ENCODE data around the gene PDE10A.

Gene PDE10A

GRCh38 chr6:165678429-165678828 lies 15.4 kb upstream of the PDE10A start:
- no peak for DNase-seq (ENCODE audit: low read depth)

- no peak for DNase-seq (ENCODE audit: low read depth)
Measured at GRCh38 chr6:165677091-165677490, 14.1 kb upstream of the PDE10A start.

DNA sequence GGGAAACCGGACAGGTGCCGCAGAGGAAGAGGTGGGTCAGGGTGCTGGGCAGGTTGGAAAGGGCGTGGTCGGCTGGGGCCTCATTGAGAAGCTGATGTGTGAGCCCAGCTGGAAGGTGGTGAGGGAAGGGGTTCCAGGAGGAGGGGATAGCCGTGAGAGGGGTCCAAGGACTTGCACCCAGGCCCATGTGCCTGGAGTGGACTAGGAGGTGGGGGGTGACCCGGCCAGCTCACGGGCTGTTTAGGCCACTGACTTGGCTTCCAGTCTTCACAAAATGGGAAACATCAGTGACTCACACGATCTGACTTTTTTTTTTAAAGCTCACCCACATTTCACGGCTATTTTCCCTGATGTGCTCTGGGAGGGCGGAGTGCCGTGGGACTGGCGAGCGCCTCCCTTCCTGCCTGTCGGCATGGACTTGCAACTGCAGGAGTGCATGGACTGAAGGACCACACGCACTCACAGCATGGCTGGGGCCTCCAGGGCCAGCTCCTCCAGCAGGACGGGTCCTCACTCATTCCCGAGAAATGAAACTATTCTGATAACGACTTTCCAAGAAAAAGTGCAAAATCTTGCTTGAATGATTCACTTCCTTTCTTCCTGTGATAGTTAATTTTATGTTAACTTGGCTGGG lies 13.5 kb upstream of the PDE10A start:
- no peak for DNase-seq (ENCODE audit: low read depth)

GRCh38 chr6:165675120-165675519 lies 12.1 kb upstream of the PDE10A start:
- DNase-seq (ENCODE audit: low read depth), result no peak

GRCh38 chr6:165674155-165675029 lies 11.4 kb upstream of the PDE10A start:
- DNase-seq (ENCODE audit: low read depth), result no peak

DNA sequence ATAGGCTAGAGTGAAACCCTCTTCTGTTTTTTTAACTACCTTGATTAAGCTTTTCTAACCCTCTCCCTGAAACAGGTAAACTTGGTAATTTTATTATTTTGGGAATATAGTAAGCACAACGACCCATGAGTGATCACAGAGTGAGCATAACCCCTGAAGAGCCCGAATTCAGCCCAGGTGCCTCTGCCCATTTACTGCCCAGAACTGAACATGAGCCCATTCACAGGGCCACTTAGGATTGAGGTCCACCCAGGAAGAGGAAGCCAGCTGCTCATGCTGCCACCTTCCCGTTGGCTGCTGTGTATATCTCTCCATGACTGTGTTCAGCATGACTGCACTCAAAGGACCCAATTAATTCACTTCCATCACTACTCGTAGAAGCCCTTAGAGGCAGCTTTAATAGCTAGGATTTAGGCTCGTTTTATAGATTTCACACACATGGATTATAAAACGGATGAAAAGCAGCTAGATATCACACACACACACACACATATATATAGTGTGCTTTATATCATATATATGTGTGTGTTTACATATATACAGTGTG lies 8.3 kb upstream of the PDE10A start:
- no peak for DNase-seq (ENCODE audit: low read depth)

DNA sequence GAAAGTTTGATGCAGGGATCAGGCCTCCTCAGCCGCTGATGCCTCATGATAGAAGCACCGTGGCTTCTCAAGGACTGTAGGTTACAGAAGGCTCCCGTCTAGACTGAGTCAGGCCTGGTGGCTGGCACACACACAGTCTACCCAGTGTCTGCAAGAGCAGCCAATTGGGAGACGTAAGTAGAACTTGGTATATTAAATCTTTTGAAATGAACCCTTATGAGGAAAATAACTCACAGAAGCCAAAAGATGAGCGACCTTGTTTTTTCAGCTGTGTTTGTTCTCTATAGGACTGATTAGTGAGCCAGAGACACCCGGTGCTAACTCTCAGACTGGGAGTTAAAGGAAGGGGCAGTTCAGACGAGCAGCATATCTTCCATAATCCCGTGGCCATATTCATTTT lies 5.9 kb upstream of the PDE10A start:
- DNase-seq (ENCODE audit: low read depth), result no peak

- no peak for DNase-seq (ENCODE audit: low read depth)
Measured at GRCh38 chr6:165665384-165665672, 2.3 kb upstream of the PDE10A start.

DNA sequence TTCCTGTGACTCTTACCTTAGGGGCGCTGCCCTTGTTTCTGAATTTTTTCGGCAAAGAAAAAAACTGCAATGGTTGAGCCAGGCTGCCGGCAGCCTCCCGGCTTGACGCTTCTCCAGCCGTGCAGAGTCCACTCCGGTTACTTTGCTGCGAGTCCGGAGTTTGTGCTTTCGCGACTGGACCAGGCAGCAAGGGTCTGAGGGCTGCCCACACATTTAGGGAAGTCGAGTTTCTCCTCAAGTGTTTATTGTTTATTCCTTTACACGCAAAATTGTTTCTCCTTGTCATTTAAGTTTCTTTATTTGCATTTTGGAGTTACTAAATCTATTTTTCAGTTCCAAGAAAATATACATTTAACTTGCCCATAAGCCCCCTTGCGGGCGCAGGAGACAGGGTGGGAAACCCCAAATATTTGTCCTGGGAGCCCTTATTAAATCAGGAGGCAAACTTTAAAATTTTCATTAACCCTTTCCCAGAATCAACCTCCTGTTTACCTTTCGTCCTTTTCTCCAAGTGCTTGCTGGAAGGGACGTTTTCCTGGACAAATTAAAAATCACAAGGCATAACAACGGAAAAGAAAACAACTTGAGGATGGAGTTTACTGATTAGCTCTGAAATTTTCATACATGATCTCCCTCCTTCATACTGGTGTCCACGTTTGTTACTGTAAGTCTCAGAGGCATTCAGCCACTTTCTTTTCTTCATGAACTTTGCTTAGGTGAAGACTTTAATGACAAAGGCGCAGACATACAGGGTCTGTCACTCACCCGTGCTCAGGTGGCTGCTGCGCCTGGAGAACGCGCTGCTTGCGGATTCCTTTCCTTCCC lies 1.7 kb upstream of the PDE10A start:
- no peak for DNase-seq (ENCODE audit: low read depth)

- no peak for DNase-seq (ENCODE audit: low read depth)
Measured at GRCh38 chr6:165663736-165664558, 906 bp upstream of the PDE10A start.

DNA sequence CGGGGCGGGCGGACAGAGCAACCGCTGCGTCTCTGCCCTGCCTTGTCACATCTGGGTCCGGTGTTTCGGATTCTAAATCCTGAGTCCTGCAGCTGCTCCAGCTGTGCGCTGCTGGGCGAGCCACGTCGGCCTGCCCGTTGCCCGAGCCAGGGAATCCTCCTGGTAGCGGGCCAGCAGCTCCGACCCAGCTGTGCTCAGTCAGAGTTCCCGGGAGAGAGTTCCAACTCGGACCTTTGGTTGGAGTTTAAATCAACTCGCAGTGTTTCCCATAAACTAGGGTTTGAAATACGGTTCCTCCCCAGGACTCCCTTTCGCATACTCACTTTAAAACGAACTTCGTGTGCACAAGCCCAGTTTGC lies 315 bp upstream of the PDE10A start:
- no peak for DNase-seq (ENCODE audit: low read depth)

GRCh38 chr6:165662041-165662748 lies 846 bp downstream of the PDE10A start:
- DNase-seq (ENCODE audit: low read depth), result no peak

DNA sequence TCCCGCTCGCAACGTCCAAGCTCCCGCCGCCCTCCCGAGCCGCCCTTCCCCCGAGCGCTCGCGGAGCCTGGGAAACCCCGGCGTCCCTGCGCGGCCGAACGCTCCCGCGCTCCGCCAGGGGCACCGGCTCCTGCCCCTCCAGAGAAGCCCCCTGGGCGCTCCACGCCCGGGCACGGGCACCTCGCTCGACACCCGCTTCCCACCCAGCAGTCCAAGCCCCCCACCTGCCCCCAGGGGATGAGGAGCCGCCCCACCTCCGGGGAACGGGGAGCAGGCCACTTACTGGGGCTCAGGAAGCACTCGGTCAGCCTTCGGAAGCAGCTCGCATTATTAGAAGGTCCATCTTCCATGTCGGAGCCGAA lies 1.4 kb downstream of the PDE10A start:
- no peak for DNase-seq (ENCODE audit: low read depth)

GRCh38 chr6:165660857-165661663 lies 2.0 kb downstream of the PDE10A start:
- no peak for DNase-seq (ENCODE audit: low read depth)

DNA sequence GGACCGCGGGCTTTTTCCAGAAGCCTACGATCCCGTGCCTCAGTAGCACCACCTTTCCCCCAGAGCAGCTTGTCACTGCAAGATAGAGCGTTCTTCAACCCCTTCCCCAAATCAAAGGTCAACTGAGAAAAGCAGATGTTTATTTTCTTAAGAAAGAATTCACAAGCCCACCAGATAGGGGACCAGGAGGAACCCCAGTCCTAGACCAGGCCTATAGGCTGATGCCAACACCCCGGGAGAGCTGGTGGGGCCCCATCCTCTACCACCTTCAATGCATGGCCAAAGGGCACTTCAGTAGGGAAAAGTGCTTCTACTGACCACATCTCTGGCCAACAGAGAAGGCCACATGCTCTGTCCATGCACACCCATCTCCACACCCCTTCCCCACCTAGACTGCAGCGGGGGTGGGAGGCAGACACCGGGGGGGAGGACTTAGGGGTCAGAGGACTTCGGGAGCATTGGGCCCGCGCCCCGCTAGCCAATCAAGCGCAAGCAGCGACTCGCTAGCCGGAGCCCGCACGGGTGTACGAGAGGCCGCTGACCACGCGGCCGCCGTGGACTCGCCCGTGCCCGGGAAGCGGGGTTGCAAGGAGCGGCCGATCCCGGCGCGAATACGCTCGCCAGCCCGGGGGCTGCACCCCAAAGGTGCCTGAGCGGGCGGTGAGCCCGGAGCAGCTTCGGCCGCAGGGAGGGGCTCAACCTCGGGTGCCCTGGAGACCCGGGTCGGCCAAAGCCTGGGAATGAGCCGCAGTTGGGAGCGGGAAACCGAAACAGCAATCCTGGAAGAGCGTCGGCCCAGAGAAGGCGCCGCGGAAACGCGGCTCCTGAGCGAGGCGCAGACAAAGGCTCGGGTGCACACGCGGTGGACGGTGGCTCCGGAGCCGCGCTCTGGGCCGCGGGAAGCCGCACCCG lies 2.8 kb downstream of the PDE10A start:
- no peak for DNase-seq (ENCODE audit: low read depth)

DNA sequence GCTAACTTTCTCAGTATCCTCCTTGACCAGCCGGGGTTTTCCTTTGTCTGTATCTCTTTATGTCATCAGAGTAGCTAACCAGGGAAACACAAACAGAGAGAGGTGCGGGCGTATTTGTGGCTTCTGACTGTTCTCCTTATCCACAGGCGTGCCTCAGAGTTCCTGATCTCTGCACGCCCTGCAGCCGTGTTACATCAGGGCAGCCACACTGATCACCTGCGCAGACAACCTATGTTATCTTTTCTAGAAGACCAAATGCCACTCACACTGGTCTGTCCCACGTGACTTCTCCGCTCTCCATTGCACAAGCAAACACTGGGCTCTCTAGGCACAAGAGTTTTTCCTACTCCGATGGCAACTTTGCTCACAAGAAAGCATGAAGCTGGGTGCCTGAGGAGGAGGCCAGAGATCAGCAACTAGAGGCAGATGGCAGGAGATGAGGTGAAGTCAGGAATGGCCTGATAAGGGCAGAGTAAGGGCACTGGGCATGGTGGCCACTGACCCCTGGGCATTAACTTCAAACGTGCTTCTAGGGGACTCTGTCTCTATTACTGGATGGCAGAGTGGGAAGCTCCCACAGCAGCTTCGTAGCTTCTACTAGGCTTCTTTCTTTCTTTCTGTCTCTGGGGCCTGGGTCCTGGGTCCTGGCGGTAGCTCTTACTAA lies 4.5 kb downstream of the PDE10A start:
- DNase-seq (ENCODE audit: low read depth), result no peak

- no peak for DNase-seq (ENCODE audit: low read depth)
Measured at GRCh38 chr6:165657325-165657680, 5.7 kb downstream of the PDE10A start.

GRCh38 chr6:165656581-165657324 lies 6.3 kb downstream of the PDE10A start:
- no peak for DNase-seq (ENCODE audit: low read depth)
